ENCODE data around the gene RPS26. TPM values are rescaled to one million over a fixed set of nuclear protein-coding genes. Genes with fewer than 3 reads are reported as not detected.

RPS26 gene
- total RNA-seq, 2 experiments from 2014 or later = 118 to 126 TPM

GRCh38 chr12:56078931-56079722 lies 37.4 kb downstream of the RPS26 start:
- Mint-ChIP-seq H3K4me1 (ENCODE audit: low read depth) (peaks cover 14% of the 10 kb centered on the region), H3K4me3 (peak overlapping the region; percentile 87), H3K9me3 (no peaks in the 10 kb centered on the region), H3K36me3 (ENCODE audit: low read depth) (no peaks in the 10 kb centered on the region), H3K27ac (no peak overlapping the region), H3K27me3 (peaks cover 17% of the 10 kb centered on the region)
- H3K27me3 ChIP-seq (ENCODE audit: control insufficient read depth in 1 of 2, insufficient read depth in 2 of 2, low read length in 2 of 2) = peaks cover 14 to 23% of the 10 kb centered on the region in 2 experiments
- intact Hi-C loops (cut with DNase I, micrococcal nuclease) = loop anchor here in 1 of 2 experiments (1.0 kb wide), 1 partner anchor 24 kb away; no protein-coding TSS in a partner anchor
- H3K27ac ChIP-seq (ENCODE audit: low read depth in 1 of 2, low read length in 2 of 2) = no peak overlapping the region
- peak; percentile 66 for TF ChIP-seq CTCF (IDR thresholded peaks at IDR 0.05)
- ChIA-PET CTCF (interaction anchor here (0.7 to 5.1 kb wide), 10 partner anchors 9 to 110 kb away, joined by 3 to 32 read pairs (median 4); partner anchors contain the start of genes PA2G4, SMARCC2 and ZC3H10), POLR2A (interaction anchor here (1.0 to 3.7 kb wide), 4 partner anchors 25 to 105 kb away, joined by 3 to 35 read pairs (median 7); partner anchors contain the start of genes PA2G4, RAB5B and ZC3H10)
- DNase-seq (peak in 13 of 14 experiments; percentile 23 to 69 (median 44)), ATAC-seq (ENCODE audit: poor library complexity) (peak; percentile 67)
- no peaks in the 10 kb centered on the region for H3K36me3 ChIP-seq (ENCODE audit: insufficient read depth, low read length)
- H3K9me3 ChIP-seq (ENCODE audit: control insufficient read depth in 1 of 2, insufficient read depth in 1 of 2, low read length in 2 of 2) = no peaks in the 10 kb centered on the region
- peaks cover 21% of the 10 kb centered on the region for H3K4me1 ChIP-seq (ENCODE audit: insufficient read depth, low read length)
- H3K4me3 ChIP-seq (ENCODE audit: low read length) = peak overlapping the region; percentile 76

- Histone ChIP-seq H3K4me1 (ENCODE audit: insufficient read depth, low read length) (peaks cover 21% of the 10 kb centered on the region), H3K4me3 (ENCODE audit: low read length) (peak within 1 kb of the TSS; percentile 76), H3K36me3 (ENCODE audit: insufficient read depth, low read length) (no peaks in the 10 kb centered on the region), H3K27ac (ENCODE audit: low read depth in 1 of 2, low read length in 2 of 2) (no peak within 1 kb of the TSS), H3K27me3 (ENCODE audit: control insufficient read depth in 1 of 2, insufficient read depth in 2 of 2, low read length in 2 of 2) (peaks cover 14 to 23% of the 10 kb centered on the region in 2 experiments), H3K9me3 (ENCODE audit: control insufficient read depth in 1 of 2, insufficient read depth in 1 of 2, low read length in 2 of 2) (no peaks in the 10 kb centered on the region)
- DNase-seq (peak; percentile 19 to 81 (median 60)), ATAC-seq (ENCODE audit: poor library complexity) (peak; percentile 72)
- peak within 1 kb of the TSS; percentile 87 for H3K4me3 Mint-ChIP-seq
- peaks cover 17% of the 10 kb centered on the region for H3K27me3 Mint-ChIP-seq
- intact Hi-C loops (cut with DNase I, micrococcal nuclease) = loop anchor here in 1 of 2 experiments (1.0 kb wide), 1 partner anchor 23 kb away; no protein-coding TSS in a partner anchor
- CTCF ChIA-PET = interaction anchor here (0.6 to 5.1 kb wide), 9 partner anchors 10 to 312 kb away, joined by 3 to 32 read pairs (median 5); partner anchors contain the start of genes PA2G4, SMARCC2 and ZC3H10
- H3K9me3 Mint-ChIP-seq = no peaks in the 10 kb centered on the region
- no peak for TF ChIP-seq CTCF (IDR thresholded peaks at IDR 0.05)
- H3K4me1 Mint-ChIP-seq (ENCODE audit: low read depth) = peaks cover 14% of the 10 kb centered on the region
- no peak within 1 kb of the TSS for H3K27ac Mint-ChIP-seq
- no peaks in the 10 kb centered on the region for H3K36me3 Mint-ChIP-seq (ENCODE audit: low read depth)
- POLR2A ChIA-PET = interaction anchor here (1.0 to 3.7 kb wide), 4 partner anchors 24 to 106 kb away, joined by 3 to 35 read pairs (median 7); partner anchors contain the start of genes PA2G4, RAB5B and ZC3H10
Measured at GRCh38 chr12:56079723-56080555, 38.2 kb downstream of the RPS26 start, which contains the start of gene ERBB3. Gene ERBB3, plus strand, starts transcription at chr12:56080165. Its CDS starts 136 bp downstream, at chr12:56080301.

Data from CD4-positive, alpha-beta T cell (primary cell).